Activated naive CD4-positive, alpha-beta T cell treated with anti-CD3 and anti-CD28 coated beads, Interleukin-2, amount 50 U/mL, for 72 hours (primary cell): ENCODE data around the gene ABCC4. TPM values are rescaled to one million over a fixed set of nuclear protein-coding genes. Genes with fewer than 3 reads are reported as not detected.
A peak's percentile ranks its signal among the peaks of the same experiment; 100 is the strongest.

Source experiments
- ATAC-seq, 2 donors: fragments of 150-1000 bp; cut with Tn5 transposase; 2 replicates each; pipeline ENCODE4 v1.10.0; 2021; ENCODE audit warnings: mild to moderate bottlenecking in 2 of 2, moderate library complexity in 2 of 2
- DNase-seq, 2 donors: peaks; one replicate each; pipeline ENCODE4 v3.0.0; 2021 to 2022; ENCODE audit warnings: low spot score in 2 of 2
- H3K27ac Mint-ChIP-seq, 2 donors: one replicate each; pipeline ENCODE4 v1.8.0; 2022; ENCODE audit warnings: mild to moderate bottlenecking in 2 of 2, mixed read lengths in 2 of 2
- H3K36me3 Mint-ChIP-seq, 2 donors: one replicate each; pipeline ENCODE4 v1.8.0; 2022; ENCODE audit warnings: mixed read lengths in 2 of 2
- H3K9me3 Mint-ChIP-seq, 2 donors: one replicate each; pipeline ENCODE4 v1.8.0; 2022; ENCODE audit warnings: mixed read lengths in 2 of 2
- total RNA-seq, 2 donors: library from RNA; stranded (reverse); gene quantifications; one replicate each; pipeline ENCODE4 v1.2.3, GENCODE V29; 2022

Gene ABCC4
- total RNA-seq, 2 donors from 2014 or later, result 6.2 to 11.2 TPM

DNA sequence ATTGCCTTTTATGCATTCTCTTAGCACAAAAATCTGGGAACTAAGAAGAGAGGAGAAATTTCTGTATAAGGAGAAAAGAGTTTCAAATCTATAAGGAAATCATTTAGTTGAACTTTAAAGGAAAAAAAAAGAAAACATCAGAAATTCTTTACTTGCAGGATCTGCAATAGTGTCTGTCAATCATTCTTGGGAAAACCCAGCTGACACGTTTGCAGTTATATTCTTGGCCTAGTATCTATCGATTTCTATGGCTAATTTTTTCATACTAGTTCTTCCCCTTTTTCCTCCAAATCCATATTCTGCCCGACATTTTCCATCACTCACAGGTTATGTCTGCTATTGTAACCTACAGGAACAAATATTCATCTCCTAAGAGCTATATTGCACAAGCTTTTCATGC, 160.7 kb downstream of the ABCC4 start:
- H3K27ac Mint-ChIP-seq, result no peak overlapping the region
- ATAC-seq (no peak), DNase-seq (no peak)
- peaks cover 0 to 5% of the 10 kb centered on the region in 2 donors for H3K9me3 Mint-ChIP-seq
- H3K36me3 Mint-ChIP-seq, result peaks cover 22 to 41% of the 10 kb centered on the region in 2 donors

DNA sequence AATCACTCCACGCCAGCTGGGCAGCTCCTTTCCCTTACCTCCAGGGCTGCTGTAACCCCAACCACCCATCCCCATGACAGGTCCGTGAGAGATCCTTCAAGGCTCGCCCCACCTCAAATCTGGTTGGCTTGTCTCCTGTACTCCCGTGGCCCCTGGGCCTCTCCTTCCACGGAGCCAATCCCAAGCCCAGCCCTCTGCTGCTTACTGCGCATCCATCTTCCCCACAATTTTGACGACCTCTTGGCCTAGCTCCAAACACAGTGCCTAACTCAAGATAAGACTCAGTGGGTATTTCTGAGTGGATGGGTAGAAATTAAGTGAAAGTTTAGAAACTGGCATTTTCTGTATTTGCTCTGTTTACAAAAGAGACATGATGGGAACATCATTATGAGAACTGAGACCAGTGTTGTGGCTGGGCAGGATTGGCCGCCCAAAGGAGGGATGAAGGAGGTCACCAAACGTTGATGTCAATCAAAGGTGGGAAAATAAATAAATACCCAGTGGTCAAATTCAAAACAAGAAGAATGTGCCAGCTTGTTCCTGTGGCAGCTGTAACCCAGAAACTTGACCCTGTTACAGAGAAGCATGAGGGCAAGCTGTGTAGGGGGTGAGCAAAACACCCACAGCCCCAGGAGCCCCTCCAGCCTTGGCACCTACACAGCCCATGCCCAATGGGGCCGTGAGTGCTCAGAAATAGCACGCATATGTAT, 162.2 kb downstream of the ABCC4 start:
- peaks cover 13 to 33% of the 10 kb centered on the region in 2 donors for H3K36me3 Mint-ChIP-seq
- no peak for DNase-seq
- H3K9me3 Mint-ChIP-seq, result no peaks in the 10 kb centered on the region
- ATAC-seq, result no peak
- H3K27ac Mint-ChIP-seq, result peak overlapping the region in 1 of 2 donors; percentile 37

DNA sequence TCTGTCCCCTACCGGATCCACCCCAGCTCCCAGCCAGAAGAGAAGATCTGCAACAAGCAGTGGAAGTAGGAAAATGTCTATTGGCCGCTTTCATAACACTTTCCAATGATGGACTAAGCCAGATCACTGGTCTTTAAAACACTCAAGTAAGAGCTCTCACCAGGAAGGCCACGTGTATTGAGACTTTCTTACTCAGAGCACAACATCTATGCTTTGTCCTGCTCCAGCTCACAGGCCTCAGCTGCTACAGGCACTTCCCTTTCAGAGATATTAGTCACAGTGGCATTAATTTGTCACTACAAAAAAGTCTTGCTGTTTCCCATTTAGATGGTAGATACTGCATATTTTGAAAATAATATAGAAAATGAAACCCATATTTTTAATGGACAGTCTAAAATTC, 164.2 kb downstream of the ABCC4 start:
- peak overlapping the region in 1 of 2 donors; percentile 36 for H3K27ac Mint-ChIP-seq
- peak; percentile 50 to 73 for ATAC-seq
- DNase-seq, result no peak

DNA sequence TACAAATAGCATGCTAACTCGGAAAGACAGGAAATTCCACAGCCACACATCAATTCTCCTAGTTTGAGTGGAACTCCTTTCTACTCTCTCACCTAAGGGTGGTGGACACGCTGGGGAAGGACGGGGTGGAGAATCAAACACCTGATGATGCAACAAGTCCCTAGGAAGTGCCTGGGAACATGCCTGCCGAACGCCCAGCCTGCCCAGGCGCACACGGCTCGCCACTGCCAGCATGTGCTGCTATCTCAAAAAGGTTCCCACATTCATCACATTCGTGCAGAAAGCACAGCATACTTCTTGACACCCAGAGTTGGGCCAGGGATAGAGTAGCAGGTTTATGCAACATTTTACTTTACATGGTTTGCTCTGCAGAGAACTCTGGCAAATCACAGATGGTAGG, 164.6 kb downstream of the ABCC4 start:
- H3K9me3 Mint-ChIP-seq, result no peaks in the 10 kb centered on the region
- peaks cover 8 to 26% of the 10 kb centered on the region in 2 donors for H3K36me3 Mint-ChIP-seq
- H3K27ac Mint-ChIP-seq, result no peak overlapping the region
- DNase-seq (no peak), ATAC-seq (no peak)

More for the DNA sequence above, 164.2 kb downstream of the ABCC4 start:
- Mint-ChIP-seq H3K36me3 (peaks cover 13 to 31% of the 10 kb centered on the region in 2 donors), H3K9me3 (no peaks in the 10 kb centered on the region)

DNA sequence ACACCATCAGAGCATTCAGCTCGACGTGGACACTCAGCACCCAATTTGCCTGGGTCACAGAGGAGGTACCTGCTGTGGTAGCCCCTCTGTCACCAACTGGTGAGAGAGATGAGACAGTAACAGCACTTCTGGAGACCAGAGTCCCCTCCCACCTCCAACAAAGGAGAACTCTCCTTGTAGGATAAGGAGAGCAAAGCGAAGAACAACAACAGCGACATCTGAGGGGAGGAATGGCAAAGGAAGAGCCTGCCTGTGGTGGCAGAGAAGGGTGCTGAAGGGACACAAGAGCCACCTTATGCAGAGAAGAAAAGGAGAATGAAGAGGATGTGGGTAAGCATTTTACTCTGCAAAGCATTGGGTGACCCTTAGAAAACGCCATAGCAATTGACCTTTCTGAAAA, 167.8 kb downstream of the ABCC4 start:
- Mint-ChIP-seq H3K9me3 (no peaks in the 10 kb centered on the region), H3K36me3 (peaks cover 0 to 6% of the 10 kb centered on the region in 2 donors), H3K27ac (peak overlapping the region in 1 of 2 donors; percentile 52)
- DNase-seq (no peak), ATAC-seq (no peak)

DNA sequence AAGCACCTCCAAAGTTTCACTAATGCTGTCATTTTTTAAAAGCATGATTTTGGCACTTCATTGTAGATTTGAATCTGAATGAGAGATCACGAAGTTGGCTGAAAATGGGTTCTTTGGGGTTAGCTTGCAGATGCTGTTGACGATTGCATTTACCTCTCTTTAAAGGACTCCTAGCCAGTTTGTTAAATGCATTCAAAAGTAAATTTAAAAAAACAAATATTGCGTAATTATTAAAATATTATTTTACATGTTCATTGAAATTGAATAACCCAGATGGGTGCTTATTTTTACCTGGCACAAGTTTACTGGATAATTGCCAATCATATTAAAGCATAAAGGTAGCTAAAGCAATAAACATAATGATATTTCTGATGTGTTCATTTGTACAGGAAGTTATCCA, 172.2 kb downstream of the ABCC4 start:
- DNase-seq, result no peak
- no peak overlapping the region for H3K27ac Mint-ChIP-seq
- no peaks in the 10 kb centered on the region for H3K9me3 Mint-ChIP-seq
- ATAC-seq, result no peak
- peaks cover 2 to 5% of the 10 kb centered on the region in 2 donors for H3K36me3 Mint-ChIP-seq

DNA sequence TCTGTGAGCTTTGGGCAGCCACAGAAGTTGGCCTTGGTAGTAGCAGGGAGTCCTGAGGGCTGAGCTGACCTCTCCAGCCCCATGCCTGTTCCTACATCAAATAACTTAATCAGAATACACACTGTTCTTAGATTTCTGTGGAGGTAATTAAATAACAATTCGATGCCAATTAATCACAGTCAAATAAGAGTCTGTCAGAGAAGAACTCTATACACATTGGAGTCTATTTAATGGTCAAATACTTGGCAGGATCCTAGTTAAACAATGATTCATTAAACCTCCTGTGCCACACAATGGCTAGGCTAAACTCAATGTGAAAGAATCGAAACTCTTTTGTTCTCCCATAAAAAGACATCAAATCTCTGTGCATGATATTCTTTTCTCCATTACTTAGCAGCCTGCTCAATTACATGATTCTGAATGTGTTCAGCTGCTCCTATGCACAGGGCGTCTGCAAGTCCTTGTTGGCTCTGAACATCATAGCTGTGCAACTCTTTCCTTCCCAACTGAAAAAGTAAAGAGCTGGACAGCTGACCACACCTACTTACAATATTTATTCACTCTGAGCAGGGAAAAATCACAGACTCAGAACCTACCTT, 173.1 kb downstream of the ABCC4 start:
- Mint-ChIP-seq H3K36me3 (peaks cover 5 to 10% of the 10 kb centered on the region in 2 donors), H3K27ac (no peak overlapping the region), H3K9me3 (no peaks in the 10 kb centered on the region)
- no peak for DNase-seq
- ATAC-seq, result no peak

DNA sequence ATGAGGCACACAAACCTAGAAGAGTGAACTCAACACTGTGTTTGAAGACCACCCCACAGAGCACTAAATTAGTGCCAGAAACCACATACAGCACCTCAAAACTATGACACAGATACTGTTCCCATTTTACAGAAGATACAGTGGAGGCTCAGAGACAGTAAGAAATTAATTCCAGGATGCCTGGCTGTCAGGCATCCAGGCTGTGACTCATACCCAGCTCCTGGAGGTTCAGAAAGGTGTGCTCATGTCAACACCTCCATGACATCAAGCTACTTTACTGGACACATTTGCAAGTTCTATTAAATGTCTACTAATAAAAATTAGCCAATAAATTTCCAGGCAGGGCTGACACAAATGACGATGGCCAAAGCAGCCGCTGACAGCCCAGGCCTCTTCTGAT, 176.3 kb downstream of the ABCC4 start:
- H3K27ac Mint-ChIP-seq, result no peak overlapping the region
- H3K36me3 Mint-ChIP-seq, result peaks cover 24% of the 10 kb centered on the region in 2 donors
- H3K9me3 Mint-ChIP-seq, result no peaks in the 10 kb centered on the region
- DNase-seq (no peak), ATAC-seq (no peak)

DNA sequence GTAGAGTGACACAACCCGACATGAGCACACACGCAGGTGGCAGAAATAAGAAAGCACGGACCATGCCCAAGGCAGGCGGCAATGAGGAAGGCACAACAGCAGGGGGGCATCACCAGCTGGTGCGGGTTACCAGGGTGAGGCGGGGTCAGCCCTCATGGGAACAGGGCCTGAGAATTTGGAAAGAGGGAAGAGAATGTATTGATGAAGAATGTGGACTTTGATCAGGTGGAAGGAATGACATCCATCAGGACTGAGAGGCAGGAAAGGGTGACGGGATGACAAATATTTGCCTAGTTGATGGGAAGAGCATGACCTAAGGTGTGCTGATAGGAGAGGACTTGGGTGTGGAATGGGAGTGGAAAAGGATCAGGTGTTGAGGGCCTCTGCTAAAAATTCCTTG, 177.5 kb downstream of the ABCC4 start:
- no peaks in the 10 kb centered on the region for H3K9me3 Mint-ChIP-seq
- no peak for ATAC-seq

DNA sequence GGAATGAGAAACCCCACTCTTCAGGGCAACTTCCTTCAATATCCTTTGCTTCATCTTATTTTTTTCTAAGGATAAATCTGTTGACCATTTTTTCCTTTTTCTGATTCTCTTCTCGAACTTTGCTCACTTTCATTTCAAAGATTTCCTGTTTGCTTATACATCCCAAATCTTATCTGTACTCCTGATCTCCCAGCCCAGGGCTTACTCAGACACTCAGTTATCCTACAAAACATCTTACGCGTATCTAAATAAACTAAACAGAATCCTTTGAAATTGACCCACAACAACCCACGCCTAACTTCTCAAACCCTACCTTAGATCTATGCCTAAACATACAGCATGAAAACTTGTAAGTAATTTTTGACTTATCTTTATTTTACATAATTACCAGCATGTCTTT, 179.2 kb downstream of the ABCC4 start:
- peaks cover 19 to 24% of the 10 kb centered on the region in 2 donors for H3K36me3 Mint-ChIP-seq
- ATAC-seq (no peak), DNase-seq (no peak)
- H3K27ac Mint-ChIP-seq, result peak overlapping the region; percentile 31 to 46
- H3K9me3 Mint-ChIP-seq, result no peaks in the 10 kb centered on the region

More for the DNA sequence above, 177.5 kb downstream of the ABCC4 start:
- Mint-ChIP-seq H3K36me3 (peaks cover 24% of the 10 kb centered on the region in 2 donors), H3K27ac (no peak overlapping the region)
- no peak for DNase-seq

DNA sequence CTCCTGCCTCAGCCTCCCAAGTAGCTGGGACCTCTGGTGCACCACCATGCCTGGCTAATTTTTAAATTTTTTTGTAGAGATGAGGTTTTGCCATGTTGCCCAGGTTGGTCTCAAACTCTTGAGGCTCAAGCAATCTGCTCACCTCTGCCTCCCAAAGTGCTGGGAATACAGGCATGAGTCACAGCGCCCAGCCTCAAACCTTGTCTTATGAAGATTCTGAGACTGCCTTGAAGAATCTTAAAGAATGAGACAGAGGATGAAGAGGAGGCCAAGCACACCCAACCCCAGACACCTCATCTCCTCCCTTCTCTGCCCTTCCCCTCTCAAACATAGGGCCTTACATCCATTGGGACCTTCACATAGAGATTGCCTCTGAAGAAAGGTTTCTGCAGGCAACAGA, 179.7 kb downstream of the ABCC4 start:
- no peaks in the 10 kb centered on the region for H3K9me3 Mint-ChIP-seq
- ATAC-seq (no peak), DNase-seq (no peak)
- peak overlapping the region in 1 of 2 donors; percentile 31 for H3K27ac Mint-ChIP-seq
- peaks cover 19 to 24% of the 10 kb centered on the region in 2 donors for H3K36me3 Mint-ChIP-seq

DNA sequence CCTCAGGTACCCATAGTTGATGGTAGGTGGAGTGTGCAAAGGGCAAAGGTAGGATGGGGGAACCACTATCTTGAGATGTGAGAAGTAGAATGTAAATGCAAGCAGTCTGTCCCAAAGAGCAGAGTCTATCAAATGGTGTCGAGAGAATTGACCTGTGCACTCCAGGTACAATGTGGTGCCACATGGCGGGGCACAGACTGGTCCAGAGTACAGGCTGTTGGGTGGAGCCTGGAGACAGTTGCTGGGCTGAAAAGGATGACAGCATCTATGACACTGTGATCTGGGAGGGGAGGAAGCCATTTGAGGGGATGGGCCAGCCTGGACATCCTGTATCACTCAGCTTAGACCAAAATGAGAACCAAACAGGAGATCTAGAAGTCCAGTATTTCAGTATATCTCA, 180.6 kb downstream of the ABCC4 start:
- ATAC-seq, result no peak
- DNase-seq, result no peak
- peak overlapping the region in 1 of 2 donors; percentile 47 for H3K27ac Mint-ChIP-seq
- H3K36me3 Mint-ChIP-seq, result peaks cover 19 to 24% of the 10 kb centered on the region in 2 donors
- H3K9me3 Mint-ChIP-seq, result no peaks in the 10 kb centered on the region

DNA sequence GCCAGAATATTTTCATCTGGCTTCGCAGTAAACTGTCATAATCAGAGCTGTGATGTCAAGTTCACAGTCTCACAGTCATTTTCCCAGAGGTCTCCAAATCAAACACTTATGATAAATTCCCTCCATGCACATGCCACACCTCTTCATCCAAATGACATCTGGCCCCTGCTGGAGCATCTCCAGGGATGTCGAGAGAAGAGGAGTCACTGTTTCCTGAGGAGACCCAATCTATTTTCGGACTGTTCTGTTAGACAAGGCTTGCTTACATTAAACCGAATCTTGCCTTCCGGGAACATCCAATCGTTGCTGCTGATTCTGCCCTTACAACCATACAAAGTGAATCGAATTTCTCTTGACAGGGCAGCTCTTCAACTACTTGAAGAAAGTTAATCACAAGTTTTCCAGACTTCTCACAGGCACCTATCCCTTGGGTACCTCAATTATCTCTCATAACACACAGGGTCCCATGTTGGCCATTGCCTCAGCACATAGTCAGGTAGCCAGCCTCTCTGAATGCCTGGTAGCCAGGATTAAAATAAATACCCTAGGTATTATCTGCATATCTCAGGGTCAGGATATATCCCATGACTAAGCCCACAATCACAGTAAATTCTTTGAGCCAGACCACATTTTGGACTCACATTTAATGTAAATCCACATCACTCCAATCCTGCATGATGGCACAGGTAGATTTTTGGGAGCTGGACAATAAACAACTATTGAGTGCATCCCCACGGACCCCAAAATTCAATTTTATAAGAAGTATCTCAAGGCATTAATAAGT, 182.5 kb downstream of the ABCC4 start:
- Mint-ChIP-seq H3K36me3 (peaks cover 19% of the 10 kb centered on the region in 2 donors), H3K27ac (no peak overlapping the region), H3K9me3 (no peaks in the 10 kb centered on the region)
- ATAC-seq, result no peak
- DNase-seq, result no peak

DNA sequence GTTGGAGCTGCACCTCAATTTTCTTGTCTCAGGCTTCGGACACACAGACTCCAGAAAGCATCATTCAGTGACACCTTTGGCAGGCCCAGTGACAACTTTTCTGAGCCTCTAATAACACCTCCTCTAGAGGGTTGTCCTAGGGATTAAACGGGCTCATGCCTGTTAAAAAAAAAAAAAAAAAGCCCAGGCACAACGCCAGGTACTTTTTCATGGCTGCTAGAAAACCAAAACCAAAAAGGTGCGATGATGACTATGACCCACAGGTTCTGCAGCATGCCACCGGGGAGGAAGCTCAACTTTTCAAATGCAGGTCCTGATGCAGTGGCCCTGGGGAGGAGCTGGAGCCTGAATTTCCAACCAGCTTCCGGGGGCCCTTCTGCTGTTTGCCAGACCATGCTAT, 184.2 kb downstream of the ABCC4 start:
- Mint-ChIP-seq H3K27ac (no peak overlapping the region), H3K9me3 (no peaks in the 10 kb centered on the region), H3K36me3 (peaks cover 9 to 11% of the 10 kb centered on the region in 2 donors)
- ATAC-seq (peak in 1 of 2 donors; percentile 18), DNase-seq (no peak)

DNA sequence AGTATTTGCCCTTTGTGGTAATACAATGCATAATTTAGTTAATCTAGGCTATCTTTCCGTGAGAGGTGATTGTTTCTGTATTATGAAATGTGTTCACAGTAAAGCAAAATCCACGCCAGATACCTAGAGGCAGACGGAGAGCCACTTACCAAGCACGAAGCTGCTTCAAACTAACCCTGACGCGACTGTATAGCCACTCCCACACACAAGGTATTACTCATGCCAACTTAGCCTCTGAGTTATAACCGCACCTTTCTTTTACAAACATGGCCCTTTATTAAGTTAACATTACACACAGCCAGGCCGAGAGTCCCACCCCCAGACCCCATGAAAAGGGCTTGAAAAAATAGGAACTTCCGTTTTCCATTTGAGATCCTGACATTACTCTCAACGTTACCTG, 185.7 kb downstream of the ABCC4 start:
- Mint-ChIP-seq H3K36me3 (peaks cover 1 to 3% of the 10 kb centered on the region in 2 donors), H3K27ac (no peak overlapping the region), H3K9me3 (no peaks in the 10 kb centered on the region)
- DNase-seq (no peak), ATAC-seq (no peak)

DNA sequence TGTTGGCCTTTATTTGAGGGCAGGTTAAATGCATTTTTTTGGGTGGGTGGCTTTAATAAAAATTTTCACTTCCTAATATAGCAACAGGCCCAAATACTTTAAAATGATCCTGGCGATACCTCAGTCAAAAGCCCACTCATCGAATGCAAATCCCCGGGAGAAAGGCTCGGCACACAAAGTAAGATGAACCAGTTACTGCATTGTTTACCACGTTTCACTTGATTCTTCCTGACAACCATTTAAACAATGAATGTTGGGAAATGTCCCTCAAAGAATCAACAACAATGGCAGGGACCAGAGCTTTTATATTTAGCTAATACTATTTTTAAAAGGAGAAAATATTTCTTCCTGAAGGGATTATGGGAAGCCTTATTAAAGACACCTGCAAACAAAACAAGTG, 187.7 kb downstream of the ABCC4 start:
- ATAC-seq (no peak), DNase-seq (no peak)
- peaks cover 4 to 5% of the 10 kb centered on the region in 2 donors for H3K9me3 Mint-ChIP-seq
- H3K27ac Mint-ChIP-seq, result no peak overlapping the region
- peaks cover 12 to 13% of the 10 kb centered on the region in 2 donors for H3K36me3 Mint-ChIP-seq

DNA sequence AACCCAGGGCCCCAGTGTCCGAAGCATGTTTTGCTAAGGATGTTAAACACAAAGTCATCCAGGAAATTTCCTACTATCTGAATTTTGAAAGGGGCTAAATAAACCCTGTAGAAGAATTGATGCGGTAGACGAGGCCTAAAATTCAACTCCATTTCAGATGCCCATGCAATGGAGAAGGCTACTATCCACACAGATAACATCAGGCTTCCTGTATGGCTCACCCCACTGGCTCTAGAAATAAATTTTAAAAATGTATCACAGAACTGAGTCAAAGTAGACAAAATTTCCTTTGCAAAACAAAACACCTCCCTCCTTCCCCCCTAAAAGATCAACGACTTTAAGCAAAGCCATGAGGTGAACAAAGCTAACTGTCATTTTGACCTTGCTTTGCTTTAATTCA, 188.4 kb downstream of the ABCC4 start:
- H3K27ac Mint-ChIP-seq, result no peak overlapping the region
- DNase-seq (no peak), ATAC-seq (no peak)
- H3K9me3 Mint-ChIP-seq, result peaks cover 5 to 6% of the 10 kb centered on the region in 2 donors
- peaks cover 12 to 15% of the 10 kb centered on the region in 2 donors for H3K36me3 Mint-ChIP-seq
